ENCODE results near the gene IMP4.

The IMP4 gene

GRCh38 chr2:130347220-130347925 lies 4.7 kb downstream of the IMP4 start:
- DNase-seq (ENCODE audit: low read depth), result no peak
- peaks cover 43% of the 10 kb centered on the region for H3K36me3 ChIP-seq (ENCODE audit: control insufficient read depth, insufficient read depth, low read length, severe bottlenecking)

GRCh38 chr2:130349174-130349573 lies 6.5 kb downstream of the IMP4 start:
- Histone ChIP-seq H3K4me3 (ENCODE audit: low read length) (no peak overlapping the region), H3K4me1 (ENCODE audit: control insufficient read depth, insufficient read depth, low read length) (no peaks in the 10 kb centered on the region), H3K36me3 (ENCODE audit: control insufficient read depth, insufficient read depth, low read length, severe bottlenecking) (peaks cover 43% of the 10 kb centered on the region), H3K9ac (ENCODE audit: low read length) (no peak overlapping the region), H3K27me3 (replicated peaks; ENCODE audit: control insufficient read depth, insufficient read depth, low read length) (no peaks in the 10 kb centered on the region), H3K9me3 (ENCODE audit: control insufficient read depth, low read length) (no peaks in the 10 kb centered on the region)
- DNase-seq (ENCODE audit: low read depth), result no peak

More at GRCh38 chr2:130347220-130347925, 4.7 kb downstream of the IMP4 start:
- peaks cover 4% of the 10 kb centered on the region for H3K4me1 ChIP-seq (ENCODE audit: control insufficient read depth, insufficient read depth, low read length)
- no peak overlapping the region for H3K4me3 ChIP-seq (ENCODE audit: low read length)
- no peaks in the 10 kb centered on the region for H3K27me3 ChIP-seq (replicated peaks; ENCODE audit: control insufficient read depth, insufficient read depth, low read length)
- H3K9ac ChIP-seq (ENCODE audit: low read length), result no peak overlapping the region
- no peaks in the 10 kb centered on the region for H3K9me3 ChIP-seq (ENCODE audit: control insufficient read depth, low read length)

GRCh38 chr2:130351711-130352110 lies 9.0 kb downstream of the IMP4 start:
- Histone ChIP-seq H3K36me3 (ENCODE audit: control insufficient read depth, insufficient read depth, low read length, severe bottlenecking) (peaks cover 18% of the 10 kb centered on the region), H3K4me3 (ENCODE audit: low read length) (no peak overlapping the region), H3K4me1 (ENCODE audit: control insufficient read depth, insufficient read depth, low read length) (no peaks in the 10 kb centered on the region), H3K9me3 (ENCODE audit: control insufficient read depth, low read length) (no peaks in the 10 kb centered on the region), H3K27me3 (replicated peaks; ENCODE audit: control insufficient read depth, insufficient read depth, low read length) (no peaks in the 10 kb centered on the region), H3K9ac (ENCODE audit: low read length) (no peak overlapping the region)
- no peak for DNase-seq (ENCODE audit: low read depth)

GRCh38 chr2:130352237-130352636 lies 9.5 kb downstream of the IMP4 start:
- H3K4me1 ChIP-seq (ENCODE audit: control insufficient read depth, insufficient read depth, low read length), result no peaks in the 10 kb centered on the region
- DNase-seq (ENCODE audit: low read depth), result no peak
- no peak overlapping the region for H3K9ac ChIP-seq (ENCODE audit: low read length)
- no peaks in the 10 kb centered on the region for H3K9me3 ChIP-seq (ENCODE audit: control insufficient read depth, low read length)
- H3K27me3 ChIP-seq (replicated peaks; ENCODE audit: control insufficient read depth, insufficient read depth, low read length), result no peaks in the 10 kb centered on the region
- peaks cover 13% of the 10 kb centered on the region for H3K36me3 ChIP-seq (ENCODE audit: control insufficient read depth, insufficient read depth, low read length, severe bottlenecking)
- H3K4me3 ChIP-seq (ENCODE audit: low read length), result no peak overlapping the region

- no peak overlapping the region for H3K9ac ChIP-seq (ENCODE audit: low read length)
- H3K27me3 ChIP-seq (replicated peaks; ENCODE audit: control insufficient read depth, insufficient read depth, low read length), result no peaks in the 10 kb centered on the region
- no peak overlapping the region for H3K4me3 ChIP-seq (ENCODE audit: low read length)
- H3K36me3 ChIP-seq (ENCODE audit: control insufficient read depth, insufficient read depth, low read length, severe bottlenecking), result peaks cover under 1% of the 10 kb centered on the region
- no peaks in the 10 kb centered on the region for H3K4me1 ChIP-seq (ENCODE audit: control insufficient read depth, insufficient read depth, low read length)
- DNase-seq (ENCODE audit: low read depth), result no peak
- H3K9me3 ChIP-seq (ENCODE audit: control insufficient read depth, low read length), result no peaks in the 10 kb centered on the region
Observed at GRCh38 chr2:130353291-130354138, 10.8 kb downstream of the IMP4 start.

GRCh38 chr2:130354139-130354428 lies 11.4 kb downstream of the IMP4 start:
- no peaks in the 10 kb centered on the region for H3K36me3 ChIP-seq (ENCODE audit: control insufficient read depth, insufficient read depth, low read length, severe bottlenecking)
- H3K4me3 ChIP-seq (ENCODE audit: low read length), result no peak overlapping the region

GRCh38 chr2:130355172-130355577 lies 12.5 kb downstream of the IMP4 start:
- Histone ChIP-seq H3K4me3 (ENCODE audit: low read length) (peak overlapping the region; percentile 85), H3K9me3 (ENCODE audit: control insufficient read depth, low read length) (no peaks in the 10 kb centered on the region)
- no peak for DNase-seq (ENCODE audit: low read depth)

More at GRCh38 chr2:130354139-130354428, 11.4 kb downstream of the IMP4 start:
- H3K27me3 ChIP-seq (replicated peaks; ENCODE audit: control insufficient read depth, insufficient read depth, low read length), result no peaks in the 10 kb centered on the region
- H3K9me3 ChIP-seq (ENCODE audit: control insufficient read depth, low read length), result no peaks in the 10 kb centered on the region
- no peaks in the 10 kb centered on the region for H3K4me1 ChIP-seq (ENCODE audit: control insufficient read depth, insufficient read depth, low read length)
- DNase-seq (ENCODE audit: low read depth), result no peak
- no peak overlapping the region for H3K9ac ChIP-seq (ENCODE audit: low read length)

GRCh38 chr2:130355578-130356431 lies 13.1 kb downstream of the IMP4 start, which contains the start of gene PTPN18:
TSS of gene PTPN18 (plus strand) at chr2:130356056. CDS start at chr2:130356108, 52 bp downstream.
- H3K36me3 ChIP-seq (ENCODE audit: control insufficient read depth, insufficient read depth, low read length, severe bottlenecking), result no peaks in the 10 kb centered on the region
- H3K9me3 ChIP-seq (ENCODE audit: control insufficient read depth, low read length), result no peaks in the 10 kb centered on the region
- no peaks in the 10 kb centered on the region for H3K27me3 ChIP-seq (replicated peaks; ENCODE audit: control insufficient read depth, insufficient read depth, low read length)
- peak within 1 kb of the TSS; percentile 87 for H3K9ac ChIP-seq (ENCODE audit: low read length)
- DNase-seq (ENCODE audit: low read depth), result peak; percentile 96
- peak within 1 kb of the TSS; percentile 85 for H3K4me3 ChIP-seq (ENCODE audit: low read length)
- no peaks in the 10 kb centered on the region for H3K4me1 ChIP-seq (ENCODE audit: control insufficient read depth, insufficient read depth, low read length)

More at GRCh38 chr2:130355172-130355577, 12.5 kb downstream of the IMP4 start:
- no peaks in the 10 kb centered on the region for H3K27me3 ChIP-seq (replicated peaks; ENCODE audit: control insufficient read depth, insufficient read depth, low read length)
- H3K36me3 ChIP-seq (ENCODE audit: control insufficient read depth, insufficient read depth, low read length, severe bottlenecking), result no peaks in the 10 kb centered on the region
- H3K9ac ChIP-seq (ENCODE audit: low read length), result peak overlapping the region; percentile 82
- H3K4me1 ChIP-seq (ENCODE audit: control insufficient read depth, insufficient read depth, low read length), result no peaks in the 10 kb centered on the region

GRCh38 chr2:130357864-130358263 lies 15.2 kb downstream of the IMP4 start:
- H3K36me3 ChIP-seq (ENCODE audit: control insufficient read depth, insufficient read depth, low read length, severe bottlenecking), result no peaks in the 10 kb centered on the region
- no peak for DNase-seq (ENCODE audit: low read depth)
- H3K9me3 ChIP-seq (ENCODE audit: control insufficient read depth, low read length), result no peaks in the 10 kb centered on the region
- H3K27me3 ChIP-seq (replicated peaks; ENCODE audit: control insufficient read depth, insufficient read depth, low read length), result no peaks in the 10 kb centered on the region
- H3K4me3 ChIP-seq (ENCODE audit: low read length), result no peak overlapping the region
- no peak overlapping the region for H3K9ac ChIP-seq (ENCODE audit: low read length)
- no peaks in the 10 kb centered on the region for H3K4me1 ChIP-seq (ENCODE audit: control insufficient read depth, insufficient read depth, low read length)

GRCh38 chr2:130358420-130359350 lies 16.0 kb downstream of the IMP4 start:
- DNase-seq (ENCODE audit: low read depth), result no peak
- Histone ChIP-seq H3K4me1 (ENCODE audit: control insufficient read depth, insufficient read depth, low read length) (no peaks in the 10 kb centered on the region), H3K9me3 (ENCODE audit: control insufficient read depth, low read length) (no peaks in the 10 kb centered on the region), H3K27me3 (replicated peaks; ENCODE audit: control insufficient read depth, insufficient read depth, low read length) (no peaks in the 10 kb centered on the region), H3K9ac (ENCODE audit: low read length) (no peak overlapping the region), H3K4me3 (ENCODE audit: low read length) (no peak overlapping the region), H3K36me3 (ENCODE audit: control insufficient read depth, insufficient read depth, low read length, severe bottlenecking) (no peaks in the 10 kb centered on the region)

All from adipocyte (in vitro differentiated cells).